Gastrocnemius medialis (tissue), 4 donors: ENCODE measurements around the gene HEXD.
"Not testable (repeated sequence)": the region's sequence is repeated elsewhere in the genome, so short reads cannot be mapped to it uniquely, and the experiment has no call there.

Experiments used
- POLR2A ChIP-seq, 2 donors: fragments of 450-650 bp; IDR thresholded peaks; one replicate each; pipeline ENCODE4 v1.6.1; 2017; ENCODE audit warnings: antibody characterized with exemption in 2 of 2, mild to moderate bottlenecking in 2 of 2, moderate library complexity in 2 of 2
- TF ChIP-seq, protein P1 (sequence below), 5 experiments: fragments of 450-650 bp in 3 of 5; fragments of 200-600 bp in 2 of 5; sonication (generic) in 2 of 5; IDR thresholded peaks in 4 of 5; conservative IDR thresholded peaks in 1 of 5; 1 replicate in 4 of 5; 2 replicates in 1 of 5; pipeline ENCODE4 v1.5.1; 2016 to 2019; ENCODE audit warnings: antibody characterized with exemption in 5 of 5, mild to moderate bottlenecking in 3 of 5, moderate library complexity in 3 of 5

DNA sequence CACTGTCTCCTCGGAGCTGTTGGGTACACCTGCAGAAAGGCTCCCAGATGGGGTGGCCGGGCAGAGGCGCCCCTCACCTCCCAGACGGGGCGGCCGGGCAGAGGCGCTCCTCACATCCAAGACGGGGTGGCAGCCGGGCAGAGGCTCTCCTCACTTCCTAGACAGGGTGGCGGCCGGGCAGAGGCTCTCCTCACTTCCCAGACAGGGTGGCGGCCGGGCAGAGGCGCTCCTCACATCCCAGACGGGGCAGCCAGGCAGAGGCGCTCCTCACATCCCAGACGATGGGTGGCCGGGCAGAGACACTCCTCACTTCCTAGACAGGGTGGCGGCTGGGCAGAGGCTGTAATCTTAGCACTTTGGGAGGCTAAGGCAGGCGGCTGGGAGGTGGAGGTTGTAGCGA, 35.6 kb downstream of the HEXD start:
- TF ChIP-seq, protein P1, sequence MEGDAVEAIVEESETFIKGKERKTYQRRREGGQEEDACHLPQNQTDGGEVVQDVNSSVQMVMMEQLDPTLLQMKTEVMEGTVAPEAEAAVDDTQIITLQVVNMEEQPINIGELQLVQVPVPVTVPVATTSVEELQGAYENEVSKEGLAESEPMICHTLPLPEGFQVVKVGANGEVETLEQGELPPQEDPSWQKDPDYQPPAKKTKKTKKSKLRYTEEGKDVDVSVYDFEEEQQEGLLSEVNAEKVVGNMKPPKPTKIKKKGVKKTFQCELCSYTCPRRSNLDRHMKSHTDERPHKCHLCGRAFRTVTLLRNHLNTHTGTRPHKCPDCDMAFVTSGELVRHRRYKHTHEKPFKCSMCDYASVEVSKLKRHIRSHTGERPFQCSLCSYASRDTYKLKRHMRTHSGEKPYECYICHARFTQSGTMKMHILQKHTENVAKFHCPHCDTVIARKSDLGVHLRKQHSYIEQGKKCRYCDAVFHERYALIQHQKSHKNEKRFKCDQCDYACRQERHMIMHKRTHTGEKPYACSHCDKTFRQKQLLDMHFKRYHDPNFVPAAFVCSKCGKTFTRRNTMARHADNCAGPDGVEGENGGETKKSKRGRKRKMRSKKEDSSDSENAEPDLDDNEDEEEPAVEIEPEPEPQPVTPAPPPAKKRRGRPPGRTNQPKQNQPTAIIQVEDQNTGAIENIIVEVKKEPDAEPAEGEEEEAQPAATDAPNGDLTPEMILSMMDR (IDR thresholded peaks at IDR 0.05 in 4 of 5, conservative IDR thresholded peaks at IDR 0.05 in 1 of 5), result not testable (repeated sequence)
- not testable (repeated sequence) for TF ChIP-seq POLR2A (IDR thresholded peaks at IDR 0.05)
